ENCODE data around the gene SSBP3.
"Not testable (repeated sequence)": the region's sequence is repeated elsewhere in the genome, so short reads cannot be mapped to it uniquely, and the experiment has no call there.

SSBP3 gene

GRCh38 chr1:54243022-54243421, 163.2 kb downstream of the SSBP3 start:
- no peak overlapping the region for H3K4me3 ChIP-seq (ENCODE audit: low read depth, low read length)
- no peaks in the 10 kb centered on the region for H3K27me3 ChIP-seq (ENCODE audit: insufficient read depth, low read length)
- H3K27ac ChIP-seq (ENCODE audit: low read depth, low read length), result no peak overlapping the region
- no peaks in the 10 kb centered on the region for H3K79me2 ChIP-seq (ENCODE audit: control insufficient read depth, insufficient read depth, low read length, unreplicated experiment)
- peaks cover 7% of the 10 kb centered on the region for H3K4me1 ChIP-seq (ENCODE audit: control insufficient read depth, insufficient read depth, low read length, unreplicated experiment)
- no peaks in the 10 kb centered on the region for H3K36me3 ChIP-seq (ENCODE audit: insufficient read depth, low read length)
- H2AFZ ChIP-seq (ENCODE audit: low read length, unreplicated experiment), result no peak overlapping the region

GRCh38 chr1:54241364-54241763, 164.8 kb downstream of the SSBP3 start:
- H3K79me2 ChIP-seq (ENCODE audit: control insufficient read depth, insufficient read depth, low read length, unreplicated experiment), result no peaks in the 10 kb centered on the region
- no peak overlapping the region for H3K27ac ChIP-seq (ENCODE audit: low read depth, low read length)
- H3K36me3 ChIP-seq (ENCODE audit: insufficient read depth, low read length), result no peaks in the 10 kb centered on the region
- H3K27me3 ChIP-seq (ENCODE audit: insufficient read depth, low read length), result no peaks in the 10 kb centered on the region
- H3K4me3 ChIP-seq (ENCODE audit: low read depth, low read length), result no peak overlapping the region
- peaks cover 7% of the 10 kb centered on the region for H3K4me1 ChIP-seq (ENCODE audit: control insufficient read depth, insufficient read depth, low read length, unreplicated experiment)
- H2AFZ ChIP-seq (ENCODE audit: low read length, unreplicated experiment), result no peak overlapping the region

GRCh38 chr1:54240741-54241335, 165.4 kb downstream of the SSBP3 start:
- no peaks in the 10 kb centered on the region for H3K36me3 ChIP-seq (ENCODE audit: insufficient read depth, low read length)
- no peak overlapping the region for H3K27ac ChIP-seq (ENCODE audit: low read depth, low read length)
- H3K4me3 ChIP-seq (ENCODE audit: low read depth, low read length), result no peak overlapping the region
- no peak overlapping the region for H2AFZ ChIP-seq (ENCODE audit: low read length, unreplicated experiment)
- peaks cover 7% of the 10 kb centered on the region for H3K4me1 ChIP-seq (ENCODE audit: control insufficient read depth, insufficient read depth, low read length, unreplicated experiment)
- no peaks in the 10 kb centered on the region for H3K79me2 ChIP-seq (ENCODE audit: control insufficient read depth, insufficient read depth, low read length, unreplicated experiment)
- H3K27me3 ChIP-seq (ENCODE audit: insufficient read depth, low read length), result no peaks in the 10 kb centered on the region

GRCh38 chr1:54239631-54240031, 166.6 kb downstream of the SSBP3 start:
- Histone ChIP-seq H2AFZ (ENCODE audit: low read length, unreplicated experiment) (no peak overlapping the region), H3K4me3 (ENCODE audit: low read depth, low read length) (no peak overlapping the region), H3K36me3 (ENCODE audit: insufficient read depth, low read length) (no peaks in the 10 kb centered on the region), H3K27me3 (ENCODE audit: insufficient read depth, low read length) (no peaks in the 10 kb centered on the region), H3K27ac (ENCODE audit: low read depth, low read length) (no peak overlapping the region), H3K79me2 (ENCODE audit: control insufficient read depth, insufficient read depth, low read length, unreplicated experiment) (no peaks in the 10 kb centered on the region), H3K4me1 (ENCODE audit: control insufficient read depth, insufficient read depth, low read length, unreplicated experiment) (peaks cover 7% of the 10 kb centered on the region)

- H3K27ac ChIP-seq (ENCODE audit: low read depth, low read length), result no peak overlapping the region
Measured at GRCh38 chr1:54239035-54239383, 167.2 kb downstream of the SSBP3 start.

GRCh38 chr1:54238353-54239034, 167.7 kb downstream of the SSBP3 start:
- no peak overlapping the region for H3K27ac ChIP-seq (ENCODE audit: low read depth, low read length)
- H3K27me3 ChIP-seq (ENCODE audit: insufficient read depth, low read length), result no peaks in the 10 kb centered on the region
- H3K79me2 ChIP-seq (ENCODE audit: control insufficient read depth, insufficient read depth, low read length, unreplicated experiment), result no peaks in the 10 kb centered on the region
- no peak overlapping the region for H3K4me3 ChIP-seq (ENCODE audit: low read depth, low read length)
- no peaks in the 10 kb centered on the region for H3K36me3 ChIP-seq (ENCODE audit: insufficient read depth, low read length)
- peaks cover 7% of the 10 kb centered on the region for H3K4me1 ChIP-seq (ENCODE audit: control insufficient read depth, insufficient read depth, low read length, unreplicated experiment)
- H2AFZ ChIP-seq (ENCODE audit: low read length, unreplicated experiment), result no peak overlapping the region

More at GRCh38 chr1:54239035-54239383, 167.2 kb downstream of the SSBP3 start:
- peaks cover 7% of the 10 kb centered on the region for H3K4me1 ChIP-seq (ENCODE audit: control insufficient read depth, insufficient read depth, low read length, unreplicated experiment)
- H3K4me3 ChIP-seq (ENCODE audit: low read depth, low read length), result no peak overlapping the region
- H3K79me2 ChIP-seq (ENCODE audit: control insufficient read depth, insufficient read depth, low read length, unreplicated experiment), result no peaks in the 10 kb centered on the region
- H3K27me3 ChIP-seq (ENCODE audit: insufficient read depth, low read length), result no peaks in the 10 kb centered on the region
- no peaks in the 10 kb centered on the region for H3K36me3 ChIP-seq (ENCODE audit: insufficient read depth, low read length)
- no peak overlapping the region for H2AFZ ChIP-seq (ENCODE audit: low read length, unreplicated experiment)

- no peak overlapping the region for H3K27ac ChIP-seq (ENCODE audit: low read depth, low read length)
- no peaks in the 10 kb centered on the region for H3K79me2 ChIP-seq (ENCODE audit: control insufficient read depth, insufficient read depth, low read length, unreplicated experiment)
- no peak overlapping the region for H3K4me3 ChIP-seq (ENCODE audit: low read depth, low read length)
- no peaks in the 10 kb centered on the region for H3K36me3 ChIP-seq (ENCODE audit: insufficient read depth, low read length)
- no peaks in the 10 kb centered on the region for H3K27me3 ChIP-seq (ENCODE audit: insufficient read depth, low read length)
- no peak overlapping the region for H2AFZ ChIP-seq (ENCODE audit: low read length, unreplicated experiment)
- peaks cover 7% of the 10 kb centered on the region for H3K4me1 ChIP-seq (ENCODE audit: control insufficient read depth, insufficient read depth, low read length, unreplicated experiment)
Measured at GRCh38 chr1:54237586-54237985, 168.6 kb downstream of the SSBP3 start.

GRCh38 chr1:54234284-54234683, 171.9 kb downstream of the SSBP3 start:
- H3K79me2 ChIP-seq (ENCODE audit: control insufficient read depth, insufficient read depth, low read length, unreplicated experiment), result no peaks in the 10 kb centered on the region
- peaks cover 8% of the 10 kb centered on the region for H3K4me1 ChIP-seq (ENCODE audit: control insufficient read depth, insufficient read depth, low read length, unreplicated experiment)
- H3K36me3 ChIP-seq (ENCODE audit: insufficient read depth, low read length), result no peaks in the 10 kb centered on the region
- no peak overlapping the region for H3K27ac ChIP-seq (ENCODE audit: low read depth, low read length)
- H3K27me3 ChIP-seq (ENCODE audit: insufficient read depth, low read length), result no peaks in the 10 kb centered on the region
- no peak overlapping the region for H3K4me3 ChIP-seq (ENCODE audit: low read depth, low read length)
- H2AFZ ChIP-seq (ENCODE audit: low read length, unreplicated experiment), result no peak overlapping the region

GRCh38 chr1:54233196-54233595, 173.0 kb downstream of the SSBP3 start:
- not testable (repeated sequence) for H3K27me3 ChIP-seq (ENCODE audit: insufficient read depth, low read length); H3K4me3 ChIP-seq (ENCODE audit: low read depth, low read length); H2AFZ ChIP-seq (ENCODE audit: low read length, unreplicated experiment); H3K27ac ChIP-seq (ENCODE audit: low read depth, low read length); H3K79me2 ChIP-seq (ENCODE audit: control insufficient read depth, insufficient read depth, low read length, unreplicated experiment); H3K36me3 ChIP-seq (ENCODE audit: insufficient read depth, low read length)
- peaks cover 14% of the 10 kb centered on the region for H3K4me1 ChIP-seq (ENCODE audit: control insufficient read depth, insufficient read depth, low read length, unreplicated experiment)

- no peak overlapping the region for H2AFZ ChIP-seq (ENCODE audit: low read length, unreplicated experiment)
- no peaks in the 10 kb centered on the region for H3K27me3 ChIP-seq (ENCODE audit: insufficient read depth, low read length)
- H3K79me2 ChIP-seq (ENCODE audit: control insufficient read depth, insufficient read depth, low read length, unreplicated experiment), result no peaks in the 10 kb centered on the region
- no peak overlapping the region for H3K4me3 ChIP-seq (ENCODE audit: low read depth, low read length)
- H3K4me1 ChIP-seq (ENCODE audit: control insufficient read depth, insufficient read depth, low read length, unreplicated experiment), result peaks cover 28% of the 10 kb centered on the region
- H3K27ac ChIP-seq (ENCODE audit: low read depth, low read length), result no peak overlapping the region
- H3K36me3 ChIP-seq (ENCODE audit: insufficient read depth, low read length), result no peaks in the 10 kb centered on the region
Measured at GRCh38 chr1:54230507-54231339, 175.5 kb downstream of the SSBP3 start.
